GM19324 (cell line): ENCODE results near the gene APOC3.

Experiments
- ATAC-seq: cut with Tn5 transposase; IDR thresholded peaks from one replicate; pipeline ENCODE4 v1.9.1; 2021; ENCODE audit warnings: mild to moderate bottlenecking, moderate library complexity; ENCODE audit not compliant: unreplicated experiment, low FRiP score

Gene APOC3

GRCh38 chr11:116869610-116870009 lies 39.9 kb downstream of the APOC3 start:
- no peak for ATAC-seq

- ATAC-seq, result no peak
Measured at GRCh38 chr11:116870054-116870453, 40.3 kb downstream of the APOC3 start.

GRCh38 chr11:116871248-116871647 lies 41.5 kb downstream of the APOC3 start:
- no peak for ATAC-seq

- no peak for ATAC-seq
Measured at GRCh38 chr11:116873381-116873780, 43.7 kb downstream of the APOC3 start.

GRCh38 chr11:116874251-116874650 lies 44.5 kb downstream of the APOC3 start:
- no peak for ATAC-seq

GRCh38 chr11:116875194-116875593 lies 45.5 kb downstream of the APOC3 start:
- no peak for ATAC-seq

- no peak for ATAC-seq
Measured at GRCh38 chr11:116876656-116877055, 46.9 kb downstream of the APOC3 start.

- no peak for ATAC-seq
Measured at GRCh38 chr11:116879800-116880625, 50.3 kb downstream of the APOC3 start.

- no peak for ATAC-seq
Measured at GRCh38 chr11:116881143-116881542, 51.4 kb downstream of the APOC3 start.

GRCh38 chr11:116882386-116882785 lies 52.7 kb downstream of the APOC3 start:
- no peak for ATAC-seq
